Measurements from ENCODE around the gene XRCC6. TPM values are rescaled to one million over a fixed set of nuclear protein-coding genes. Genes with fewer than 3 reads are reported as not detected.

XRCC6 gene
- total and polyA plus RNA-seq, 2 of the 4 experiments (the other 2 are of a cell fraction) = 202 to 401 TPM

GRCh38 chr22:41659941-41660340 is 38.8 kb downstream of the XRCC6 start:
- dilution Hi-C loops (cut with HindIII; ENCODE audit: low sequenced_read_pairs, unreplicated experiment) = no loop called here
- H3K27me3 ChIP-seq (ENCODE audit: control insufficient read depth, insufficient read depth, low read length) = no peaks in the 10 kb centered on the region
- CTCF ChIA-PET = no interaction called here
- H3K4me1 ChIP-seq (ENCODE audit: control insufficient read depth, insufficient read depth, low read length) = 0 out of 2 replicates have a peak, but pooled peaks cover 1% of the 10 kb centered on the region
- H3K4ac ChIP-seq (ENCODE audit: low read depth, low read length) = no peak overlapping the region
- H3K18ac ChIP-seq (ENCODE audit: low read depth, low read length) = no peak overlapping the region
- no peak overlapping the region for H4K5ac ChIP-seq (ENCODE audit: low read depth, low read length)
- TF ChIP-seq, protein P1, sequence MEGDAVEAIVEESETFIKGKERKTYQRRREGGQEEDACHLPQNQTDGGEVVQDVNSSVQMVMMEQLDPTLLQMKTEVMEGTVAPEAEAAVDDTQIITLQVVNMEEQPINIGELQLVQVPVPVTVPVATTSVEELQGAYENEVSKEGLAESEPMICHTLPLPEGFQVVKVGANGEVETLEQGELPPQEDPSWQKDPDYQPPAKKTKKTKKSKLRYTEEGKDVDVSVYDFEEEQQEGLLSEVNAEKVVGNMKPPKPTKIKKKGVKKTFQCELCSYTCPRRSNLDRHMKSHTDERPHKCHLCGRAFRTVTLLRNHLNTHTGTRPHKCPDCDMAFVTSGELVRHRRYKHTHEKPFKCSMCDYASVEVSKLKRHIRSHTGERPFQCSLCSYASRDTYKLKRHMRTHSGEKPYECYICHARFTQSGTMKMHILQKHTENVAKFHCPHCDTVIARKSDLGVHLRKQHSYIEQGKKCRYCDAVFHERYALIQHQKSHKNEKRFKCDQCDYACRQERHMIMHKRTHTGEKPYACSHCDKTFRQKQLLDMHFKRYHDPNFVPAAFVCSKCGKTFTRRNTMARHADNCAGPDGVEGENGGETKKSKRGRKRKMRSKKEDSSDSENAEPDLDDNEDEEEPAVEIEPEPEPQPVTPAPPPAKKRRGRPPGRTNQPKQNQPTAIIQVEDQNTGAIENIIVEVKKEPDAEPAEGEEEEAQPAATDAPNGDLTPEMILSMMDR (conservative IDR thresholded peaks at IDR 0.05; ENCODE audit: low read depth, low read length) = no peak
- TF ChIP-seq MAFK (IDR thresholded peaks at IDR 0.05; ENCODE audit: low read depth, low read length) (no peak), NFE2L2 (IDR thresholded peaks at IDR 0.05; ENCODE audit: low read depth, low read length) (no peak), ELK1 (IDR thresholded peaks at IDR 0.05; ENCODE audit: borderline replicate concordance, low read depth, low read length) (no peak), BHLHE40 (IDR thresholded peaks at IDR 0.05; ENCODE audit: low read depth, low read length) (no peak)
- H3K23ac ChIP-seq (ENCODE audit: low read depth, low read length) = no peak overlapping the region
- no peak overlapping the region for H4K8ac ChIP-seq (ENCODE audit: low read depth in 2 of 2, low read length in 2 of 2)
- no peak overlapping the region for H2AK9ac ChIP-seq (replicated peaks; ENCODE audit: low read depth, low read length, poor library complexity)
- H2BK120ac ChIP-seq (ENCODE audit: low read depth, low read length) = no peak overlapping the region
- H3K56ac ChIP-seq (ENCODE audit: extremely low read depth, insufficient read depth, low read length) = no peak overlapping the region
- in situ Hi-C loops (cut with MboI; ENCODE audit: low sequenced_read_pairs) = no loop called here
- no peak overlapping the region for H4K91ac ChIP-seq (ENCODE audit: insufficient read depth, low read depth, low read length)
- no peak overlapping the region for H2BK5ac ChIP-seq (ENCODE audit: low read depth, low read length, poor library complexity, severe bottlenecking)
- ATAC-seq (ENCODE audit: low read depth) (no peak), DNase-seq (no peak)
- H3K79me1 ChIP-seq (ENCODE audit: low read depth in 1 of 2, low read length in 2 of 2) = peaks cover 9 to 37% of the 10 kb centered on the region in 2 experiments
- H2BK20ac ChIP-seq (ENCODE audit: low read depth, low read length) = no peak overlapping the region
- peak overlapping the region; percentile 18; the same call in 1 of the 2 replicates for H3K27ac ChIP-seq (ENCODE audit: insufficient read depth, low read length)
- no CpG with 5 or more reads among the region's 1 CpG for WGBS, 2 experiments (ENCODE audit: extremely low coverage in 2 of 2, insufficient read length in 1 of 2)
- H3K9me3 ChIP-seq (ENCODE audit: control insufficient read depth, insufficient read depth, low read length) = no peaks in the 10 kb centered on the region
- 0 out of 2 replicates have a peak, but pooled peaks cover 7% of the 10 kb centered on the region for H3K9me1 ChIP-seq (ENCODE audit: insufficient read depth, low read length)
- no TSS peak for BruUV-seq (replicated peaks)
- POLR2A ChIA-PET (ENCODE audit: unreplicated experiment) = no interaction called here
- no peak overlapping the region for H2AK5ac ChIP-seq (ENCODE audit: low read depth, low read length)
- H3K36me3 ChIP-seq (ENCODE audit: control insufficient read depth, insufficient read depth, low read length) = peaks cover 48% of the 10 kb centered on the region
- H4K20me1 ChIP-seq (ENCODE audit: insufficient read depth, low read length) = peaks cover 10% of the 10 kb centered on the region; the same call in 1 of the 2 replicates
- no peak overlapping the region for H3K14ac ChIP-seq (replicated peaks; ENCODE audit: low read depth, low read length)
- no peak overlapping the region for H3K4me2 ChIP-seq (ENCODE audit: low read depth, low read length)
- no peak overlapping the region for H2AFZ ChIP-seq (replicated peaks; ENCODE audit: low read length, poor library complexity)
- intact Hi-C loops (cut with micrococcal nuclease) = no loop called here
- no peak overlapping the region for H3K9ac ChIP-seq (ENCODE audit: low read depth, low read length)
- H2BK15ac ChIP-seq (ENCODE audit: low read depth, low read length) = no peak overlapping the region
- no peak overlapping the region for H3K4me3 ChIP-seq (ENCODE audit: insufficient read depth, low read depth, low read length)
